PFSK-1 (cell line): Measurements from ENCODE around the gene NT5DC3.

Experiments used
- POLR2AphosphoS5 ChIP-seq: IDR thresholded peaks from 2 replicates; pipeline ENCODE4 v1.6.1; 2012; ENCODE audit warnings: low read depth, mild to moderate bottlenecking, control low read depth, low read length, moderate library complexity
- SIN3A ChIP-seq: IDR thresholded peaks from 2 replicates; pipeline ENCODE4 v1.6.1; 2012; ENCODE audit warnings: mild to moderate bottlenecking, low read length, moderate library complexity, borderline replicate concordance; ENCODE audit not compliant: insufficient read depth
- TAF1 ChIP-seq: IDR thresholded peaks from 2 replicates; pipeline ENCODE4 v1.6.1; 2012; ENCODE audit warnings: low read length, control low read depth, borderline replicate concordance; ENCODE audit not compliant: insufficient read depth
- TF ChIP-seq, protein P1 (sequence below), 2 experiments: IDR thresholded peaks; 2 replicates each; pipeline versions ENCODE4 v1.6.1 to v1.8.0; 2011 to 2012; ENCODE audit warnings: low read depth in 2 of 2, low read length in 2 of 2, control low read depth in 1 of 2, inconsistent platforms in 1 of 2, mild to moderate bottlenecking in 1 of 2, moderate library complexity in 1 of 2; ENCODE audit not compliant: insufficient read depth in 1 of 2

- TF ChIP-seq TAF1 (no peak), POLR2AphosphoS5 (no peak), SIN3A (no peak)
- TF ChIP-seq, protein P1, sequence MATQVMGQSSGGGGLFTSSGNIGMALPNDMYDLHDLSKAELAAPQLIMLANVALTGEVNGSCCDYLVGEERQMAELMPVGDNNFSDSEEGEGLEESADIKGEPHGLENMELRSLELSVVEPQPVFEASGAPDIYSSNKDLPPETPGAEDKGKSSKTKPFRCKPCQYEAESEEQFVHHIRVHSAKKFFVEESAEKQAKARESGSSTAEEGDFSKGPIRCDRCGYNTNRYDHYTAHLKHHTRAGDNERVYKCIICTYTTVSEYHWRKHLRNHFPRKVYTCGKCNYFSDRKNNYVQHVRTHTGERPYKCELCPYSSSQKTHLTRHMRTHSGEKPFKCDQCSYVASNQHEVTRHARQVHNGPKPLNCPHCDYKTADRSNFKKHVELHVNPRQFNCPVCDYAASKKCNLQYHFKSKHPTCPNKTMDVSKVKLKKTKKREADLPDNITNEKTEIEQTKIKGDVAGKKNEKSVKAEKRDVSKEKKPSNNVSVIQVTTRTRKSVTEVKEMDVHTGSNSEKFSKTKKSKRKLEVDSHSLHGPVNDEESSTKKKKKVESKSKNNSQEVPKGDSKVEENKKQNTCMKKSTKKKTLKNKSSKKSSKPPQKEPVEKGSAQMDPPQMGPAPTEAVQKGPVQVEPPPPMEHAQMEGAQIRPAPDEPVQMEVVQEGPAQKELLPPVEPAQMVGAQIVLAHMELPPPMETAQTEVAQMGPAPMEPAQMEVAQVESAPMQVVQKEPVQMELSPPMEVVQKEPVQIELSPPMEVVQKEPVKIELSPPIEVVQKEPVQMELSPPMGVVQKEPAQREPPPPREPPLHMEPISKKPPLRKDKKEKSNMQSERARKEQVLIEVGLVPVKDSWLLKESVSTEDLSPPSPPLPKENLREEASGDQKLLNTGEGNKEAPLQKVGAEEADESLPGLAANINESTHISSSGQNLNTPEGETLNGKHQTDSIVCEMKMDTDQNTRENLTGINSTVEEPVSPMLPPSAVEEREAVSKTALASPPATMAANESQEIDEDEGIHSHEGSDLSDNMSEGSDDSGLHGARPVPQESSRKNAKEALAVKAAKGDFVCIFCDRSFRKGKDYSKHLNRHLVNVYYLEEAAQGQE (IDR thresholded peaks at IDR 0.05; ENCODE audit: insufficient read depth in 1 of 2, low read depth in 2 of 2, low read length in 2 of 2): no peak
These were observed 26.6 kb downstream of the NT5DC3 start for GRCh38 chr12:103814436-103814835.
